NCI-H1092 (cell line): ENCODE measurements around the gene VENTX.

Experiments used
- DNase-seq: peaks from one replicate; lab custom pipeline; 2025; lab: John Stamatoyannopoulos, UW

VENTX gene

GRCh38 chr10:133285217-133285616, 47.6 kb downstream of the VENTX start:
- no peak for DNase-seq

- no peak for DNase-seq
These were observed 48.7 kb downstream of the VENTX start for GRCh38 chr10:133286366-133286765.

GRCh38 chr10:133287832-133288500, 50.3 kb downstream of the VENTX start:
- no peak for DNase-seq

- no peak for DNase-seq
These were observed 52.1 kb downstream of the VENTX start for GRCh38 chr10:133289761-133290160.
